GM12878 (cell line): ENCODE measurements around the gene GSC2. TPM values are rescaled to one million over a fixed set of nuclear protein-coding genes. Genes with fewer than 3 reads are reported as not detected.

Experiments used
- ATAC-seq: fragments of 200-7000 bp; cut with Tn5 transposase; 3 replicates; pipeline ENCODE4 v1.9.1; 2020; ENCODE audit warnings: mild to moderate bottlenecking, moderate library complexity
- BruUV-seq: library from RNA; stranded (reverse); fragments of 400-500 nt; replicated peaks from 2 replicates; lab custom pipeline; 2021; lab: Mats Ljungman, UMichigan
- CTCF ChIA-PET: fragments of 300-600 bp; sonication (Branson Sonifier 250); formaldehyde crosslinking; extraction: SDS; loops from one replicate; lab custom pipeline; 2021; ENCODE audit warnings: inconsistent platforms; lab: Yijun Ruan, JAX
- POLR2A ChIA-PET: fragments of 350-600 bp; formaldehyde crosslinking; extraction: SDS; loops from one replicate; lab custom pipeline; 2021; ENCODE audit warnings: inconsistent platforms; lab: Charles Lee
- RAD21 ChIA-PET: fragments of 300-600 bp; sonication (Branson Sonifier 250); formaldehyde crosslinking; loops from one replicate; lab custom pipeline; 2023; ENCODE audit warnings: antibody characterized with exemption; ENCODE audit not compliant: unreplicated experiment; lab: Charles Lee
- SMC1A ChIA-PET: fragments of 300-600 bp; sonication (Branson Sonifier 250); formaldehyde crosslinking; loops from one replicate; lab custom pipeline; 2023; ENCODE audit not compliant: unreplicated experiment, uncharacterized antibody; lab: Charles Lee
- DNase-seq: peaks from one replicate; pipeline ENCODE4 v3.0.0-alpha.2; 2011; ENCODE audit warnings: low read depth, low spot score
- FAIRE-seq: peaks from 3 replicates; lab custom pipeline; 2011; peaks lifted over from hg19 to GRCh38; lab: Jason Lieb, UNC
- H2AFZ ChIP-seq: 2 replicates; pipeline ENCODE4 v1.6.0; 2011; ENCODE audit warnings: low read depth, low read length, control low read depth; ENCODE audit not compliant: control insufficient read depth
- H3K27ac ChIP-seq: 2 replicates; pipeline ENCODE4 v1.5.1; 2011; ENCODE audit warnings: control low read depth; ENCODE audit not compliant: control insufficient read depth, insufficient read depth
- H3K27me3 ChIP-seq, 2 experiments: replicated peaks in 1 of 2; 2 replicates each; pipeline versions ENCODE4 v1.6.0 to v1.6.1; 2011; ENCODE audit warnings: low read length in 1 of 2; ENCODE audit not compliant: control insufficient read depth in 2 of 2, insufficient read depth in 2 of 2
- H3K36me3 ChIP-seq, 2 experiments: 2 replicates each; pipeline ENCODE4 v1.5.1; 2011; ENCODE audit warnings: low read length in 1 of 2; ENCODE audit not compliant: control insufficient read depth in 2 of 2, insufficient read depth in 2 of 2
- H3K4me1 ChIP-seq: 2 replicates; pipeline ENCODE4 v1.6.1; 2011; ENCODE audit warnings: mild to moderate bottlenecking, low read length, moderate library complexity, mixed read lengths; ENCODE audit not compliant: control insufficient read depth, insufficient read depth
- H3K4me2 ChIP-seq: 2 replicates; pipeline ENCODE4 v1.6.0; 2011; ENCODE audit warnings: control low read depth; ENCODE audit not compliant: control insufficient read depth, insufficient read depth
- H3K4me3 ChIP-seq: fragments of 200-600 bp; sonication (generic); 2 replicates; pipeline ENCODE4 v1.5.1; 2016
- H3K79me2 ChIP-seq: 2 replicates; pipeline ENCODE4 v1.6.0; 2011; ENCODE audit warnings: low read length; ENCODE audit not compliant: control insufficient read depth, insufficient read depth
- H3K9ac ChIP-seq: 2 replicates; pipeline ENCODE4 v1.8.0; 2011; ENCODE audit warnings: low read length, control low read depth, mixed read lengths; ENCODE audit not compliant: control insufficient read depth, insufficient read depth
- H3K9me3 ChIP-seq: replicated peaks from 3 replicates; pipeline ENCODE4 v1.5.1; 2011; ENCODE audit warnings: mild to moderate bottlenecking, low read length; ENCODE audit not compliant: control insufficient read depth, insufficient read depth
- H4K20me1 ChIP-seq: 2 replicates; pipeline ENCODE4 v1.6.0; 2011; ENCODE audit not compliant: control insufficient read depth, insufficient read depth
- IKZF1 ChIP-seq: fragments of 450-650 bp; conservative IDR thresholded peaks from 2 replicates; pipeline ENCODE4 v1.6.1; 2017; ENCODE audit warnings: antibody characterized with exemption, mild to moderate bottlenecking
- KAT2A ChIP-seq: conservative IDR thresholded peaks from 2 replicates; pipeline ENCODE4 v1.6.1; 2011; ENCODE audit warnings: low read depth, low read length; ENCODE audit not compliant: control insufficient read depth
- NR2F1 ChIP-seq: fragments of 450-650 bp; conservative IDR thresholded peaks from 2 replicates; pipeline ENCODE4 v1.6.1; 2017; ENCODE audit warnings: mild to moderate bottlenecking
- RAD21 ChIP-seq: IDR thresholded peaks from 2 replicates; pipeline ENCODE4 v1.6.1; 2011; ENCODE audit warnings: mild to moderate bottlenecking, low read depth, low read length, moderate library complexity; ENCODE audit not compliant: insufficient read depth
- WGBS: methylation state at CpG from one replicate; pipeline ENCODE4 v1.1.6; 2016; ENCODE audit warnings: low lambda C conversion rate; ENCODE audit not compliant: insufficient replicate concordance, insufficient coverage; ENCODE audit errors: missing lambda C conversion rate; 5-methylcytosine and 5-hydroxymethylcytosine counted together
- in situ Hi-C: fragments of 300-500 bp; cut with MboI; formaldehyde crosslinking; loops from 9 replicates; pipeline ENCODE4 v1.14.3; 2018; ENCODE audit warnings: mixed read lengths
- intact Hi-C: fragments of 100-400 bp; cut with micrococcal nuclease; formaldehyde crosslinking; loops from one replicate; pipeline ENCODE4 v1.14.2; 2022; ENCODE audit not compliant: unreplicated experiment
- polyA plus RNA-seq, 11 experiments: library from polyadenylated mRNA; depleted of rRNA in 4 of 11; unstranded in 6 of 11; stranded (reverse) in 5 of 11; fragments of >200 nt; fragmentation: Nextera tagmentation in 4 of 11; fragmentation: Illumina TruSeq in 1 of 11; extraction: Ambion mirVana in 4 of 11; extraction: Trizol in 1 of 11; gene quantifications; 1 replicate in 1 of 11; 2 replicates in 10 of 11; pipeline versions ENCODE4 v1.2.1 to v1.2.3, GENCODE V29; 2011 to 2016; ENCODE audit warnings: inconsistent platforms in 2 of 11, missing spikeins in 2 of 11, low read depth in 1 of 11
- total RNA-seq, 4 experiments: library from RNA; depleted of rRNA in 3 of 4; stranded (reverse); fragments of >200 nt in 3 of 4; fragmentation: Illumina TruSeq in 1 of 4; extraction: Trizol in 1 of 4; gene quantifications; 2 replicates each; pipeline versions ENCODE4 v1.2.1 to v1.2.3, GENCODE V29; 2013 to 2021
- TF ChIP-seq, protein P1 (sequence below): fragments of 450-650 bp; IDR thresholded peaks from 2 replicates; pipeline ENCODE4 v1.6.1; 2017; ENCODE audit warnings: low read depth, mild to moderate bottlenecking, moderate library complexity

The GSC2 gene
- total and polyA plus RNA-seq, 10 of the 15 experiments (the other 5 are each of a cell fraction or from before 2014, with no cell fraction given): not detected

DNA sequence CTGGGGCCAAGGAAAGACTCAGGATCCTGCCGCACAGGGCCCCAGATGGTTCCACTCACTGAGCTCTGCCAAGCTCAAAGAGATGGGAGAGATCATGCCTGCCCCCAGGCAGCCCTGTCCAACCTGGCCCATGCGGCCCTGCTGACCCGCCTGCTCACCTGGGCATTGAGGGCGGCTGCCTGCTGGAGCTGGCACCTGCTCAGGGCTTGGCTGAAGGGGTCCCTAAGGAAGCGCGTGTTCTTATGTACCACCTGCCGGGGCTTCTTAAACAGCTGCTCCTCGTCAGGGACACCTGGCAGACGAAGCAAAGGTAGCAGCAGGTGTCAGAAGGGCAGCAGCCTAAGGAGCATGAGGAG, 11.1 kb downstream of the GSC2 start:
- in situ Hi-C loops: no loop called here
- ChIA-PET RAD21 (no interaction called here), POLR2A (no interaction called here), SMC1A (no interaction called here), CTCF (no interaction called here)
- no peak overlapping the region for H3K9ac ChIP-seq
- no peaks in the 10 kb centered on the region for H3K9me3 ChIP-seq
- H4K20me1 ChIP-seq: no peaks in the 10 kb centered on the region
- 94% methylated on average over 9 of the region's 9 CpGs for WGBS
- H2AFZ ChIP-seq: no peak overlapping the region
- H3K36me3 ChIP-seq: peaks cover 14 to 21% of the 10 kb centered on the region in 2 experiments
- intact Hi-C loops: no loop called here
- peaks cover 8% of the 10 kb centered on the region for H3K79me2 ChIP-seq
- H3K4me3 ChIP-seq: no peak overlapping the region
- no peak overlapping the region for H3K27ac ChIP-seq
- H3K4me2 ChIP-seq: no peak overlapping the region
- DNase-seq (no peak), ATAC-seq (no peak), FAIRE-seq (no peak)
- TF ChIP-seq, protein P1, sequence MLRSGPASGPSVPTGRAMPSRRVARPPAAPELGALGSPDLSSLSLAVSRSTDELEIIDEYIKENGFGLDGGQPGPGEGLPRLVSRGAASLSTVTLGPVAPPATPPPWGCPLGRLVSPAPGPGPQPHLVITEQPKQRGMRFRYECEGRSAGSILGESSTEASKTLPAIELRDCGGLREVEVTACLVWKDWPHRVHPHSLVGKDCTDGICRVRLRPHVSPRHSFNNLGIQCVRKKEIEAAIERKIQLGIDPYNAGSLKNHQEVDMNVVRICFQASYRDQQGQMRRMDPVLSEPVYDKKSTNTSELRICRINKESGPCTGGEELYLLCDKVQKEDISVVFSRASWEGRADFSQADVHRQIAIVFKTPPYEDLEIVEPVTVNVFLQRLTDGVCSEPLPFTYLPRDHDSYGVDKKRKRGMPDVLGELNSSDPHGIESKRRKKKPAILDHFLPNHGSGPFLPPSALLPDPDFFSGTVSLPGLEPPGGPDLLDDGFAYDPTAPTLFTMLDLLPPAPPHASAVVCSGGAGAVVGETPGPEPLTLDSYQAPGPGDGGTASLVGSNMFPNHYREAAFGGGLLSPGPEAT: no peak
- TF ChIP-seq RAD21: no peak
- BruUV-seq: no TSS peak
- peaks cover 4% of the 10 kb centered on the region for H3K4me1 ChIP-seq
- H3K27me3 ChIP-seq: no peaks in the 10 kb centered on the region

DNA sequence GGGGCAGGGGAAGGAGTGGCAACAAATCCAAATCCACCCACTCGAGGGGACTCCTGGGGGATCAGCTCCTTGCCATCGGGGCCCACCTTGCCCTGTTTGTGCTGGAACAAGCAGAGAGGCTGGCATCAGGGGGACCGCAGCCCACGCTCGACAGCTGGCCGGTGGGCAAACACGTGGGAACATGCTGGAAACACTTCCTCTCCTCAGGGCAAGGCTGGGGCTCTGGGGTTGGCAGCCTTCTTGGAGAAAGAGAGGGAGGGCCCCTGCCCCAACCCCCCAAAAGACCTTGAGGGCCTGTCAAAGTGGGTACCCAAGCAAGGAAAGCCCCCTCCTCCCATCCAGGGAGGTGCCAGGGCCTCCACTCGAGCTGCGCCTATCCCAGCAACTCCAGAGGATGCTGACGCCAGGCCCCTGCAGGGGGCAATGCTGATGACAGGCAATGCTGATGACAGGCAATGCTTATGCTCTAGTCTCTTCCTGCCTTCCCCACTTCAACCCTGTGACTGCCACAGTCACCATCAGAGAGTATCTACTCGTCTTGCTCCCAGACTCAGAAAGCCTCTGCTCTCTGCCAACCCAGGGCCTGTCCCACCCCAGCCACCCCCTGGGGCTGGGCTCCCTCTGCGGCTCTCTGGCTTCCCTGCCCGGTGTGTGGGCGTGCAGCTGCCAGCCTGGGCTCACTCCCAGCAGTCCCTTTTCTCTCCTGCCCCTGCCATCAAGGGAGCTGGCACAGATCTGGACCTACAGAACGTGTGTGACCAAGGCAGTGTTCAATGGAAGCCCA, 11.7 kb downstream of the GSC2 start:
- in situ Hi-C loops: no loop called here
- no peak for FAIRE-seq
- H3K79me2 ChIP-seq: peaks cover 4% of the 10 kb centered on the region
- no peaks in the 10 kb centered on the region for H3K27me3 ChIP-seq
- H2AFZ ChIP-seq: no peak overlapping the region
- H3K4me1 ChIP-seq: peaks cover 4% of the 10 kb centered on the region
- POLR2A ChIA-PET: no interaction called here
- intact Hi-C loops: no loop called here
- no peaks in the 10 kb centered on the region for H3K9me3 ChIP-seq
- H3K27ac ChIP-seq: no peak overlapping the region
- RAD21 ChIA-PET: no interaction called here
- WGBS: 89% methylated on average over 15 of the region's 15 CpGs
- CTCF ChIA-PET: no interaction called here
- no peaks in the 10 kb centered on the region for H4K20me1 ChIP-seq
- SMC1A ChIA-PET: no interaction called here
- TF ChIP-seq IKZF1 (no peak), KAT2A (no peak), NR2F1 (no peak)
- BruUV-seq: no TSS peak
- H3K4me2 ChIP-seq: no peak overlapping the region
- no peak for DNase-seq
- no peak overlapping the region for H3K9ac ChIP-seq
- H3K4me3 ChIP-seq: no peak overlapping the region
- H3K36me3 ChIP-seq: peaks cover 14 to 23% of the 10 kb centered on the region in 2 experiments
- no peak for ATAC-seq
